Measurements from ENCODE around the gene MIS18A. TPM values are rescaled to one million over a fixed set of nuclear protein-coding genes. Genes with fewer than 3 reads are reported as not detected.

The MIS18A gene
- total RNA-seq, 1 experiment from 2014 or later = 27.5 TPM

DNA sequence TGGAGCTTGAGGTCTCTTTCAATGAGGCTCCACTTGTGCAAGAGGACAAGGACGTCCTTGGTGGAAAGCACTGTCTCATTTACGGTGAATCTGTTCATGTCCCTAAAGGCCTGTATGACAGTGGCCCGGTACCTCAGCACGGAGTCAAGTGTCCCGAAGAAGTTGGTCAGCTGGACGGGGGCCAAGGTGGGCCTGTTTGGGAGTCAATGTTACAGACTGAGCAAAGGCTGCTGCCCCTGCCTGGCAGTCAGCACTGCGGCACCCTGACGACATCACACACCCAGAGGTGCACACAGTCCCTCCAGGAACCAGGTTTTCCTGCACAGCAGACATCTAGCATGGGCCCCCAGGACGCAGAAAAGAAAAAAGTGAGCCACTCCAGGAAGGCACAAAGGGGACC lies 38.9 kb upstream of the MIS18A start:
- Mint-ChIP-seq H3K36me3 (ENCODE audit: insufficient read depth, unreplicated experiment) (peaks cover 63% of the 10 kb centered on the region), H3K27ac (ENCODE audit: unreplicated experiment) (no peak overlapping the region), H3K9me3 (ENCODE audit: unreplicated experiment) (no peaks in the 10 kb centered on the region), H3K27me3 (ENCODE audit: insufficient read depth, unreplicated experiment) (no peaks in the 10 kb centered on the region), H3K4me1 (ENCODE audit: low read depth, unreplicated experiment) (no peaks in the 10 kb centered on the region), H3K4me3 (ENCODE audit: unreplicated experiment) (no peak overlapping the region)
- CTCF ChIA-PET = no interaction called here
- BruUV-seq (replicated peaks) = no TSS peak
- TF ChIP-seq, protein P1, sequence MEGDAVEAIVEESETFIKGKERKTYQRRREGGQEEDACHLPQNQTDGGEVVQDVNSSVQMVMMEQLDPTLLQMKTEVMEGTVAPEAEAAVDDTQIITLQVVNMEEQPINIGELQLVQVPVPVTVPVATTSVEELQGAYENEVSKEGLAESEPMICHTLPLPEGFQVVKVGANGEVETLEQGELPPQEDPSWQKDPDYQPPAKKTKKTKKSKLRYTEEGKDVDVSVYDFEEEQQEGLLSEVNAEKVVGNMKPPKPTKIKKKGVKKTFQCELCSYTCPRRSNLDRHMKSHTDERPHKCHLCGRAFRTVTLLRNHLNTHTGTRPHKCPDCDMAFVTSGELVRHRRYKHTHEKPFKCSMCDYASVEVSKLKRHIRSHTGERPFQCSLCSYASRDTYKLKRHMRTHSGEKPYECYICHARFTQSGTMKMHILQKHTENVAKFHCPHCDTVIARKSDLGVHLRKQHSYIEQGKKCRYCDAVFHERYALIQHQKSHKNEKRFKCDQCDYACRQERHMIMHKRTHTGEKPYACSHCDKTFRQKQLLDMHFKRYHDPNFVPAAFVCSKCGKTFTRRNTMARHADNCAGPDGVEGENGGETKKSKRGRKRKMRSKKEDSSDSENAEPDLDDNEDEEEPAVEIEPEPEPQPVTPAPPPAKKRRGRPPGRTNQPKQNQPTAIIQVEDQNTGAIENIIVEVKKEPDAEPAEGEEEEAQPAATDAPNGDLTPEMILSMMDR (IDR thresholded peaks at IDR 0.05; ENCODE audit: insufficient read depth in 1 of 2, low read depth in 1 of 2, low read length in 1 of 2, severe bottlenecking in 1 of 2, unreplicated experiment in 1 of 2) = no peak
- DNase-seq = no peak
- intact Hi-C loops (cut with micrococcal nuclease; ENCODE audit: unreplicated experiment) = no loop called here
- Histone ChIP-seq H3K4me1 (peaks cover 6% of the 10 kb centered on the region; the same call in 1 of the 2 replicates), H3K27me3 (replicated peaks; ENCODE audit: control insufficient read depth, insufficient read depth, low read length) (no peaks in the 10 kb centered on the region), H3K4me3 (ENCODE audit: low read depth, low read length) (no peak overlapping the region), H3K9me3 (no peaks in the 10 kb centered on the region), H3K36me3 (ENCODE audit: control insufficient read depth, insufficient read depth, low read length) (no peaks in the 10 kb centered on the region; the same call in none of the 2 replicates)
- POLR2A ChIA-PET = no interaction called here

DNA sequence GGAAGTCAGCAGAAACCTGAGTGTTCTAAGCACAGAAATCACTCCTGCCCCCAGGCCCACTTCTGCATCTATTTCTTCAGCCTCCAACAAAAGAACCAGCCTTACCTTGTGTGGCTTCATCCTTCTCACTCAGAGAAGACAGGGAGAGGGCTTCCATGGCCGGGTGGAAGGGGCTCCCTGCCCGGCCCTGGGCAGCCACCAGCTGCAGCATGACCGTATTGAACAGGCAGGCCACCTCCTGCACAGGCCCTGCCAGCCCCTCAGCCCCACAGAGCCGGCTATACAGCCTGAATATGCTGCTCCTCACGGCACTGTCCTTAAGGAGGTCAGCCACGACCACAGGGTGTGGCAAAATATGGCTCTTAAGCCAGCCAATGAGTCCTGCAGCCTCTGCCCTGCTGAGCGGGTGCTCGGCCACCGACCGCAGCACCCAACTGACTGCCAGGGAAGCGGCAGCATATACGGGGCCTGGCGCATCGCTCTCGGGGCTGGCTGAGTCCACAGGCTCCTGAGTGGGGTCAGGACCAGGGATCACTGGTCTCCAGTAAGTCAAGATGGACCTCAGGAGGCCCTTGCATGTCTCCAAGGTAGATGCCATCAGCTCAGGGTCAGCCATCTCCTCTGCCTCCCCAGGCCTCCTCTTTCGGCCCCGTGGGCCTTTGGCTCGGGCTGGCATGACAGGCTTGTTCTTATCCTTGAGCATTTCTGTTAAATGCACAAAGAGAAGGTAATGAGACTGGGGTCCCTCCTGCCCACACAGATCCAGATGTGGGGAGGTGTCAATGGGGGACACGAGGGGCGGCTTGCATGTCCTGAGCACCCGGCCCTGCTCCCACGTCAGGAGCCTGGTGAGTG lies 37.7 kb upstream of the MIS18A start:
- Mint-ChIP-seq H3K4me3 (ENCODE audit: unreplicated experiment) (no peak overlapping the region), H3K27me3 (ENCODE audit: insufficient read depth, unreplicated experiment) (no peaks in the 10 kb centered on the region)

GRCh38 chr21:32315511-32316281 lies 36.8 kb upstream of the MIS18A start:
- Mint-ChIP-seq H3K9me3 (ENCODE audit: unreplicated experiment) (no peaks in the 10 kb centered on the region), H3K4me1 (ENCODE audit: low read depth, unreplicated experiment) (no peaks in the 10 kb centered on the region), H3K4me3 (ENCODE audit: unreplicated experiment) (no peak overlapping the region), H3K27me3 (ENCODE audit: insufficient read depth, unreplicated experiment) (no peaks in the 10 kb centered on the region), H3K27ac (ENCODE audit: unreplicated experiment) (no peak overlapping the region), H3K36me3 (ENCODE audit: insufficient read depth, unreplicated experiment) (peaks cover 47% of the 10 kb centered on the region)
- Histone ChIP-seq H3K36me3 (ENCODE audit: control insufficient read depth, insufficient read depth, low read length) (no peaks in the 10 kb centered on the region; the same call in 1 of the 2 replicates), H3K9me3 (no peaks in the 10 kb centered on the region), H3K27me3 (replicated peaks; ENCODE audit: control insufficient read depth, insufficient read depth, low read length) (no peaks in the 10 kb centered on the region), H3K4me1 (no peaks in the 10 kb centered on the region), H3K4me3 (ENCODE audit: low read depth, low read length) (no peak overlapping the region)
- intact Hi-C loops (cut with micrococcal nuclease; ENCODE audit: unreplicated experiment) = no loop called here
- BruUV-seq (replicated peaks) = no TSS peak
- DNase-seq = no peak
- TF ChIP-seq, protein P1 (IDR thresholded peaks at IDR 0.05; ENCODE audit: insufficient read depth in 1 of 2, low read depth in 1 of 2, low read length in 1 of 2, severe bottlenecking in 1 of 2, unreplicated experiment in 1 of 2) = no peak
- POLR2A ChIA-PET = no interaction called here
- CTCF ChIA-PET = no interaction called here

More for the DNA sequence above, 37.7 kb upstream of the MIS18A start:
- no peak for DNase-seq
- intact Hi-C loops (cut with micrococcal nuclease; ENCODE audit: unreplicated experiment) = no loop called here
- BruUV-seq (replicated peaks) = no TSS peak
- Histone ChIP-seq H3K4me3 (ENCODE audit: low read depth, low read length) (no peak overlapping the region), H3K4me1 (no peaks in the 10 kb centered on the region), H3K36me3 (ENCODE audit: control insufficient read depth, insufficient read depth, low read length) (no peaks in the 10 kb centered on the region; the same call in none of the 2 replicates), H3K27me3 (replicated peaks; ENCODE audit: control insufficient read depth, insufficient read depth, low read length) (no peaks in the 10 kb centered on the region), H3K9me3 (no peaks in the 10 kb centered on the region)
- Mint-ChIP-seq H3K27ac (ENCODE audit: unreplicated experiment) (no peak overlapping the region), H3K4me1 (ENCODE audit: low read depth, unreplicated experiment) (no peaks in the 10 kb centered on the region), H3K36me3 (ENCODE audit: insufficient read depth, unreplicated experiment) (peaks cover 56% of the 10 kb centered on the region), H3K9me3 (ENCODE audit: unreplicated experiment) (no peaks in the 10 kb centered on the region)
- TF ChIP-seq, protein P1 (IDR thresholded peaks at IDR 0.05; ENCODE audit: insufficient read depth in 1 of 2, low read depth in 1 of 2, low read length in 1 of 2, severe bottlenecking in 1 of 2, unreplicated experiment in 1 of 2) = no peak
- POLR2A ChIA-PET = no interaction called here
- CTCF ChIA-PET = no interaction called here

All from Caco-2 (cell line).